ENCODE measurements around the gene MMAB.
A peak's percentile ranks its signal among the peaks of the same experiment; 100 is the strongest.

Gene MMAB

GRCh38 chr12:109573029-109573913, at the start of gene MMAB, which contains the start of gene MVK:
TSS of gene MMAB (minus strand) at chr12:109573504. CDS start at chr12:109573480, 24 bp downstream.
TSS of gene MVK (plus strand) at chr12:109573794. CDS start at chr12:109574823, 1,029 bp downstream.
- peak; percentile 75 to 100 (median 98) for DNase-seq

- DNase-seq = no peak
Measured at GRCh38 chr12:109621901-109622364, 48.6 kb upstream of the MMAB start.

GRCh38 chr12:109621211-109621694, 47.9 kb upstream of the MMAB start:
- peak in 1 of 51 donors; percentile 53 for DNase-seq

GRCh38 chr12:109619002-109619604, 45.8 kb upstream of the MMAB start:
- DNase-seq = no peak

GRCh38 chr12:109618082-109618481, 44.8 kb upstream of the MMAB start:
- DNase-seq = peak in 1 of 51 donors; percentile 38

- DNase-seq = peak in 48 of 51 donors; percentile 19 to 93 (median 68)
Measured at GRCh38 chr12:109617491-109617890, 44.2 kb upstream of the MMAB start.

GRCh38 chr12:109615556-109616229, 42.4 kb upstream of the MMAB start:
- DNase-seq = no peak

GRCh38 chr12:109613649-109614455, 40.5 kb upstream of the MMAB start:
- DNase-seq = peak in 2 of 51 donors; percentile 8 to 10

GRCh38 chr12:109612975-109613502, 39.7 kb upstream of the MMAB start:
- DNase-seq = no peak

- no peak for DNase-seq
Measured at GRCh38 chr12:109612003-109612402, 38.7 kb upstream of the MMAB start.

- no peak for DNase-seq
Measured at GRCh38 chr12:109611223-109611622, 37.9 kb upstream of the MMAB start.

GRCh38 chr12:109610523-109610922, 37.2 kb upstream of the MMAB start:
- DNase-seq = no peak

GRCh38 chr12:109609342-109609741, 36.0 kb upstream of the MMAB start:
- no peak for DNase-seq

GRCh38 chr12:109608793-109609192, 35.5 kb upstream of the MMAB start:
- DNase-seq = no peak

GRCh38 chr12:109608270-109608669, 35.0 kb upstream of the MMAB start:
- no peak for DNase-seq

- no peak for DNase-seq
Measured at GRCh38 chr12:109607618-109608017, 34.3 kb upstream of the MMAB start.

GRCh38 chr12:109606320-109607028, 33.2 kb upstream of the MMAB start:
- peak in 36 of 51 donors; percentile 7 to 77 (median 50) for DNase-seq

GRCh38 chr12:109605599-109606228, 32.4 kb upstream of the MMAB start:
- no peak for DNase-seq

- peak in 1 of 51 donors; percentile 21 for DNase-seq
Measured at GRCh38 chr12:109605016-109605415, 31.7 kb upstream of the MMAB start.
